Psoas muscle (tissue), 8 donors: ENCODE measurements around the gene ZKSCAN2. TPM values are rescaled to one million over a fixed set of nuclear protein-coding genes. Genes with fewer than 3 reads are reported as not detected.

Experiments used
- ATAC-seq, 4 donors: fragments of 200-7000 bp; cut with Tn5 transposase; one replicate each; pipeline ENCODE4 v1.9.1; 2020; ENCODE audit warnings: moderate library complexity in 3 of 4, mild to moderate bottlenecking in 2 of 4
- DNase-seq, 2 donors: peaks; one replicate each; pipeline ENCODE4 v3.0.0-alpha.2; 2020
- H3K27ac ChIP-seq: fragments of 200-600 bp; one replicate; pipeline ENCODE4 v1.8.0; 2022
- H3K27me3 ChIP-seq, 3 donors: fragments of 200-600 bp in 1 of 3; one replicate each; pipeline versions ENCODE4 v1.6.1 to v1.8.0; 2013 to 2022; ENCODE audit warnings: low read length in 2 of 3, mild to moderate bottlenecking in 2 of 3, moderate library complexity in 1 of 3; ENCODE audit not compliant: insufficient read depth in 3 of 3
- H3K36me3 ChIP-seq, 2 donors: fragments of 200-600 bp in 1 of 2; one replicate each; pipeline versions ENCODE4 v1.6.1 to v1.8.0; 2013 to 2022; ENCODE audit warnings: low read depth in 1 of 2, mild to moderate bottlenecking in 1 of 2, moderate library complexity in 1 of 2; ENCODE audit not compliant: insufficient read depth in 1 of 2
- H3K4me1 ChIP-seq: fragments of 200-600 bp; one replicate; pipeline ENCODE4 v1.8.0; 2022
- H3K4me3 ChIP-seq: fragments of 200-600 bp; one replicate; pipeline ENCODE4 v1.8.0; 2022; ENCODE audit warnings: mild to moderate bottlenecking
- H3K9me3 ChIP-seq: fragments of 200-600 bp; one replicate; pipeline ENCODE4 v1.8.0; 2022
- WGBS, 3 donors: extraction: QIAGEN DNeasy Blood & Tissue Kit; methylation state at CpG; one replicate each; pipeline versions ENCODE4 v1.1.6 to v1.1.7; 2013; 5-methylcytosine and 5-hydroxymethylcytosine counted together
- intact Hi-C, 2 donors: fragments of 100-400 bp; cut with DNase I; formaldehyde crosslinking; loops; one replicate each; pipeline versions ENCODE4 v1.11.0 to v1.14.2; 2022
- long read RNA-seq, 2 donors: library from polyadenylated mRNA; unstranded; transcript quantifications; one replicate each; pipeline ENCODE4 v2.0.0, GENCODE V29; 2021
- polyA plus RNA-seq, 3 donors: library from polyadenylated mRNA; stranded (reverse); fragments of 200-250 nt; gene quantifications; one replicate each; pipeline ENCODE4 v1.2.3, GENCODE V29; 2013
- total RNA-seq, 4 donors: library from RNA; stranded (reverse); fragmentation: NEBNext Ultra II Directional in 2 of 4; extraction: Animal tissue kit (Norgen Biotek cat#: 25700) in 2 of 4; gene quantifications; one replicate each; pipeline versions ENCODE4 v1.2.1 to v1.2.4, GENCODE V29; 2021 to 2023
- TF ChIP-seq, protein P1 (sequence below): fragments of 200-600 bp; IDR thresholded peaks from one replicate; pipeline ENCODE4 v1.8.0; 2022; ENCODE audit warnings: antibody characterized with exemption
- donor health status: healthy with polysubstance abuse.
- donor health status: DM: no; HTN: no; CAD: no; lungs with moderate emphysema.
- donor health status: Bipolar disorder and iron deficiency.
- donor health status: healthy.
- donor health status: DM: yes; HTN: yes; CAD: no.
- donor health status: DM: no; HTN: no; CAD: no.
- donor health status: DM: no; HTN: no; CAD: no.
- donor health status: DM: yes; HTN: yes; CAD: no.

The ZKSCAN2 gene
- total RNA-seq (1 to 10 TPM; 5.2 to 6.8 (median 6.3) TPM), polyA plus RNA-seq (1 to 10 TPM; 1.4 to 4.0 (median 1.5) TPM)
- long read RNA-seq, donor 1, result 0 reads
- long read RNA-seq, donor 2, full-length matches to known transcripts, result 1 of 4 reads
- long read RNA-seq, donor 2, partial matches to known transcripts, result 1 of 4 reads
- long read RNA-seq, donor 2, other reads (novel, unspliced or antisense), result 2 of 4 reads

DNA sequence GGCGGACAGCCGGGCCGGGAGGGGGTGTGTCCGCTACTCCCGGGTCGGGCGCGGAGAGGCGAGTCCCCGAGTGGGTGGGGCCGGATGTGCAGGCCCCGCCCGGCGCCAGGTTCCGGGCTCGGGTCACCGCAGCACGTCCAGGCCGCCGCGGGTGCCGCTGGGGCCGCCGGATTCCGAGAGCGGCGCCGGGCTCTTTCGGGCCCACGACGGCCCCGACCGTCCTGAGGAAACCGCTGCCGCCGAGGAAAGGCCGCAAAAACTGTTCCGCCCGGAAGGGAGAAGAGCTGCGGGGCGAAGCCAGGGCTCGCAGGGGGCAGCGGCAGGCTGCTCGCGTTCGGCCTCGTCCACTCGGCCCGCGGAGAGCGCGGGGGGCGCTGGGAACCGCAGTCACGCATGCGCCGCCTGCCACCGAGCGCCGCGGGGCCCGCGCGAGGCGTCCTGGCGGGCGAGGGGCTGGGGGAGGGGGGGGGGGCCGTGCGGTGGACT lies at the start of gene ZKSCAN2:
ZKSCAN2 (minus strand) TSS at position 376 of the 486 bp plus-strand sequence. CDS start 718 bp downstream, outside the sequence.
- ATAC-seq, result peak; percentile 93 to 96 (median 95)
- WGBS, 3 donors, result 0 to 1% (median 0%) methylated on average over 33 to 69 of the region's 69 CpGs
- Histone ChIP-seq H3K36me3 (peaks cover 3 to 26% of the 10 kb centered on the region in 2 donors), H3K27ac (peak within 1 kb of the TSS; percentile 100), H3K9me3 (no peaks in the 10 kb centered on the region), H3K27me3 (no peaks in the 10 kb centered on the region), H3K4me3 (peak within 1 kb of the TSS; percentile 96), H3K4me1 (peaks cover 41% of the 10 kb centered on the region)
- DNase-seq, result peak; percentile 94 to 95
- intact Hi-C loops, result loop anchor here in 1 of 2 donors (10.0 kb wide), 1 partner anchor 723 kb away; the partner anchor contains the start of gene RBBP6
- TF ChIP-seq, protein P1, sequence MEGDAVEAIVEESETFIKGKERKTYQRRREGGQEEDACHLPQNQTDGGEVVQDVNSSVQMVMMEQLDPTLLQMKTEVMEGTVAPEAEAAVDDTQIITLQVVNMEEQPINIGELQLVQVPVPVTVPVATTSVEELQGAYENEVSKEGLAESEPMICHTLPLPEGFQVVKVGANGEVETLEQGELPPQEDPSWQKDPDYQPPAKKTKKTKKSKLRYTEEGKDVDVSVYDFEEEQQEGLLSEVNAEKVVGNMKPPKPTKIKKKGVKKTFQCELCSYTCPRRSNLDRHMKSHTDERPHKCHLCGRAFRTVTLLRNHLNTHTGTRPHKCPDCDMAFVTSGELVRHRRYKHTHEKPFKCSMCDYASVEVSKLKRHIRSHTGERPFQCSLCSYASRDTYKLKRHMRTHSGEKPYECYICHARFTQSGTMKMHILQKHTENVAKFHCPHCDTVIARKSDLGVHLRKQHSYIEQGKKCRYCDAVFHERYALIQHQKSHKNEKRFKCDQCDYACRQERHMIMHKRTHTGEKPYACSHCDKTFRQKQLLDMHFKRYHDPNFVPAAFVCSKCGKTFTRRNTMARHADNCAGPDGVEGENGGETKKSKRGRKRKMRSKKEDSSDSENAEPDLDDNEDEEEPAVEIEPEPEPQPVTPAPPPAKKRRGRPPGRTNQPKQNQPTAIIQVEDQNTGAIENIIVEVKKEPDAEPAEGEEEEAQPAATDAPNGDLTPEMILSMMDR, result no peak

DNA sequence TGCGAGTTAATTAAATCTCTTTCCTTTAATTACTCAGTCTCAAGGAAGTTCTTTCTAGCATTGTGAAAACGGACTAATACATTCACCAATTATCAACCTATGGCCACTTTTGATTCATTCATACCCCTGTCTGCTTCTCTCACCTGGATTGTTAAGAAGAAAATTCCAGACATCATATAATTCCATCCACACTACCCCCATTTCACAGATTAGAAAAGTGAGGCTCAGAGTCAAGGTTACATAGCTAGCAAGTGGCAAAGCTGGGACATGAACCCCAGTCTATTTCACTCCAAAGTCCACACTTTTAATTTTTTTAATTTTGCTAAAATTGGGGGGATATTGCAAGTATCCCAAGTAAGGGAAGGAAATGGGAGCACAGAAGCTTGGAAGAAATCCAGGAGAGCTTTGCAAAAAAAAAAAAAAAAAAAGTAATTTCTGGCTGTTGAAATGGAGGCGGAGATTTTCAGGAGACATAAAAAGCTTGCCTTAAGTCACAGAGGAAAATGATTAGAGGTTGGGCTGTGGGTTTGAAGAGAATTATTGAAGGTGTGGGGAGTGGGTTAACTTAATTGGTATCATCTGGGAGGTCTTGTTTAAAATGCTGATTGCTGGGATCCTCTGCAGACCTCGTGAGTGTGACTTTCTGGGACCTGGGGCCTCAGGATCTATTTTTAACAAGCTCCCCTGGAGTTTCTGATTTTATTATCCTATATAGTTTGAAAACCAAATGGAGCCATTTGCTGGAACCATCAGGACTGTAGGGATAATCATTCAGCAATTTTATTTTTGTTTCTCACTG lies 42.3 kb upstream of the ZKSCAN2 start:
- no peak for DNase-seq
- Histone ChIP-seq H3K27ac (no peak overlapping the region), H3K4me1 (no peaks in the 10 kb centered on the region), H3K9me3 (peaks cover 7% of the 10 kb centered on the region), H3K27me3 (no peaks in the 10 kb centered on the region), H3K36me3 (no peaks in the 10 kb centered on the region), H3K4me3 (no peak overlapping the region)
- no peak for ATAC-seq
- 35 to 64% (median 58%) methylated on average over 4 of the region's 4 CpGs for WGBS, 3 donors
- TF ChIP-seq, protein P1, result no peak
- intact Hi-C loops, result no loop called here

DNA sequence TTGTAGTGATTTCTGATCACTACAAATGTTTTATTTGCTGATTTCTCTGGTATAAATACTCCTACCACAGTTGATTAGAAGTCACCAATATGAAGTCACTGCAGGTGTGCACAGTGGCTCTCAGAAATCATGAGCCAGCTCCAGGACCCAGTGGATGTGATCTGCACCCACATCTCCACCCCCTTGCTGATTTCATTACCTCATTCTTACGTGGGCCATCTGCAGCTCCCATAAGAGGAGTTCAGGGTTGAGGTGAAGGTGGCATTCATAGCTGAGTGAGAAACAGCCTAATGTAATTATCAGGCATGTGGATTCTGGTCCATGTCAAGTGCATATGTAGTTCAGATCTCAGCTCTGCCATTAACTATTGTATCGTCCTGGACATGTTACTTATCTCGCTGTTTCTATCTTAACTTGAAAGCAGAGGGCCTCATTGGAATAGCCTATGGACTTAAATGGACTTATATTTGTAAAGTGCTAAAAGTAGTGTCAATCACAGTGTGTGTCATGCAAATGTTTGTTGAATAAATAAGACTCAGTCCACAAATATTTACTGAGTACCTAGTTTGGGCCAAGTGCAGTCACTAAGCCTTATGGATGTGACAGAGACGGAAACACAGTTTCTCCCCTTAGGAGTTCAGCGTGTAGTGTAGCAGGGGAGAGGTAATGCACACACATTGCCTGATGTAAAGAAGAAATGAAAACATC lies 40.7 kb upstream of the ZKSCAN2 start:
- Histone ChIP-seq H3K27ac (no peak overlapping the region), H3K27me3 (no peaks in the 10 kb centered on the region), H3K4me3 (no peak overlapping the region), H3K4me1 (no peaks in the 10 kb centered on the region), H3K36me3 (no peaks in the 10 kb centered on the region), H3K9me3 (no peaks in the 10 kb centered on the region)
- ATAC-seq (no peak), DNase-seq (no peak)
- intact Hi-C loops, result no loop called here
- 69 to 75% (median 74%) methylated on average over 5 of the region's 5 CpGs for WGBS, 3 donors
- TF ChIP-seq, protein P1, result no peak

DNA sequence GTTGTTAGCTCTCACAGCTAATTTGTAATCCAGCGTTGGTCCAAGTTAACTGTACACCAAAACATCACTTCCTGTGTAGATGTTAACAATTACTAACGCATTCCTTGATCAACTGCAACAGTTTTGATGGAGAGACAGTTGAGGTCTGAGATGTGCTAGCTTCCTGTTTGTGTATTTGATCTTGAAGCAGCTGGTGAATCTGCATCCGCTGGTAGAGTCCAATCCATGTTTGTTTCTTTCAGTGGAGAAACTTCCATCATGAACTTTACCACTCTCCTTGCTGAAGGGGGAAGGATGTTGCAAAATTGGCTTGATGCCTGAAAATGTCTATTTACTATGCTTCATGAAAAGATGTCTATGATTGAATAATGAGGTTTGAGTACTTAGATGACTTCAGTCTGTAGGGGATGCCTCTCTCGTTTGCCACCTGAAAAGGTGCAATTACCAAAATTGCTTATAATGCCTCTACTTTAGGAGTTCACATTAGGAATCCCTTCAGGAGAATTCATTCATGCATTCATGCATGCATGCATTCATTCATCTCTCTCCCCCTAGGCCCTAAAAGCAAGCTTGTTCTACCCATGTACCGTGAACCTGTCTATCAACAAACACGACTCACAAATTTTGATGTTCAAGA lies 39.6 kb upstream of the ZKSCAN2 start:
- DNase-seq (no peak), ATAC-seq (no peak)
- TF ChIP-seq, protein P1, result no peak
- H3K27me3 ChIP-seq, result no peaks in the 10 kb centered on the region
- no peaks in the 10 kb centered on the region for H3K36me3 ChIP-seq
- 83 to 85% (median 84%) methylated on average over 6 of the region's 6 CpGs for WGBS, 3 donors
- intact Hi-C loops, result no loop called here
- no peak overlapping the region for H3K27ac ChIP-seq
- H3K4me3 ChIP-seq, result no peak overlapping the region
- no peaks in the 10 kb centered on the region for H3K4me1 ChIP-seq
- no peaks in the 10 kb centered on the region for H3K9me3 ChIP-seq
